ENCODE results near the gene CDH4.

Gene CDH4

DNA sequence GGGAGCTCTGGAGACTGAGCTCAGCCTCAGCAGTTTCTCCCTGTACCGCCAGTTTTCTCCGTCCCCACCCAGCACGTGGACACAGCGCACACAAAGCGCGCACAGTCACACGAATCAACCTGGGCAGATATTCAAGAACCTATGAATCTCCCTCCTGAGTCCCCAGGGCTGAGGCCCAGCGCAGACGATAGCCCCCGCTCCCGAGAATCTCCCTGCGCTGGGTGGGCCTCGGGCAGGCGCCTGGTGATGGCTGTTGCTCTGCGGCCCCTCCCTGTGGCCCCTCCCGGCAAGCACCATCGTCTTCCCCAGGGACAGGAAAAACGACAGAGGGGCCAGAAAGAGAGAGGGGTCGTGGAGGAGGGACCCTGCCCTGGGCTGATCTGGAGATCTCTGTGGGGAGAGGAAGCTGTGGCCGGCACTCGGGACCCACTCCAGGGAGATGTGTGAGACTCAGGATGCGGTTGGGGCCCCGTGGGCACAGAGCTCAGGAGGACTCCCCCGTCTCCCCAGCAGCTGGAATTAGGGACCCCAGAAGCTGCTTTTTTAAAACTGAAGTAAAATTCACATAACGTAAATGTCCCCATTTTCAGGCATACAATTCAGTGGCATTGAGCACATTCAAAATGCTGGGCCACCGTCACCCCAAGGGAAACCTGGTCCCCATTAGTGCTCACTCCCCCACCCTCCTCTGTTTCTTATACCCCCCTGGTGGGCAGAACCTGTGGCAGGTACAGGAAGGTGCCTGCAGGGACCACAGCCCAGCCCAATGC is 482.9 kb downstream of the CDH4 start:
- TF ChIP-seq, protein P1, sequence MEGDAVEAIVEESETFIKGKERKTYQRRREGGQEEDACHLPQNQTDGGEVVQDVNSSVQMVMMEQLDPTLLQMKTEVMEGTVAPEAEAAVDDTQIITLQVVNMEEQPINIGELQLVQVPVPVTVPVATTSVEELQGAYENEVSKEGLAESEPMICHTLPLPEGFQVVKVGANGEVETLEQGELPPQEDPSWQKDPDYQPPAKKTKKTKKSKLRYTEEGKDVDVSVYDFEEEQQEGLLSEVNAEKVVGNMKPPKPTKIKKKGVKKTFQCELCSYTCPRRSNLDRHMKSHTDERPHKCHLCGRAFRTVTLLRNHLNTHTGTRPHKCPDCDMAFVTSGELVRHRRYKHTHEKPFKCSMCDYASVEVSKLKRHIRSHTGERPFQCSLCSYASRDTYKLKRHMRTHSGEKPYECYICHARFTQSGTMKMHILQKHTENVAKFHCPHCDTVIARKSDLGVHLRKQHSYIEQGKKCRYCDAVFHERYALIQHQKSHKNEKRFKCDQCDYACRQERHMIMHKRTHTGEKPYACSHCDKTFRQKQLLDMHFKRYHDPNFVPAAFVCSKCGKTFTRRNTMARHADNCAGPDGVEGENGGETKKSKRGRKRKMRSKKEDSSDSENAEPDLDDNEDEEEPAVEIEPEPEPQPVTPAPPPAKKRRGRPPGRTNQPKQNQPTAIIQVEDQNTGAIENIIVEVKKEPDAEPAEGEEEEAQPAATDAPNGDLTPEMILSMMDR (IDR thresholded peaks at IDR 0.05; ENCODE audit: low read depth, low read length), result no peak
- no peak overlapping the region for H3K4me3 ChIP-seq (ENCODE audit: low read depth, low read length)
- in situ Hi-C loops (cut with HindIII; ENCODE audit: low sequenced_read_pairs), result no loop called here
- DNase-seq (ENCODE audit: low read depth, low spot score), result no peak

DNA sequence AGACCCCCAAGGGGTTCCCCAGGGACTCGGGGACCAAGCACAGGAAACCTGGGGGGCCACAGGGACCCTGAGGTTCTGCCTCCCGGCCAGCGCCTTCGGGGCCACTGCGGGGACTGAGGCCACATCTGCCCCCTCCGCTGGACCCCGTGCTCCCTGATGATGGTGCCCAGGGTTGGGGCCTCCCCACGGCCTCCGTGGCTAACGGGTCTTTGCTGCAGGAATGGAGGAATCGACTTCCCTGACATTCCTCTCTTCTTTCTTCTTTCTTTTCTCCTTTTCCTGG is 483.4 kb downstream of the CDH4 start:
- DNase-seq (ENCODE audit: low read depth, low spot score), result no peak
- H3K4me3 ChIP-seq (ENCODE audit: low read depth, low read length), result no peak overlapping the region
- TF ChIP-seq, protein P1 (IDR thresholded peaks at IDR 0.05; ENCODE audit: low read depth, low read length), result no peak
- in situ Hi-C loops (cut with HindIII; ENCODE audit: low sequenced_read_pairs), result no loop called here

DNA sequence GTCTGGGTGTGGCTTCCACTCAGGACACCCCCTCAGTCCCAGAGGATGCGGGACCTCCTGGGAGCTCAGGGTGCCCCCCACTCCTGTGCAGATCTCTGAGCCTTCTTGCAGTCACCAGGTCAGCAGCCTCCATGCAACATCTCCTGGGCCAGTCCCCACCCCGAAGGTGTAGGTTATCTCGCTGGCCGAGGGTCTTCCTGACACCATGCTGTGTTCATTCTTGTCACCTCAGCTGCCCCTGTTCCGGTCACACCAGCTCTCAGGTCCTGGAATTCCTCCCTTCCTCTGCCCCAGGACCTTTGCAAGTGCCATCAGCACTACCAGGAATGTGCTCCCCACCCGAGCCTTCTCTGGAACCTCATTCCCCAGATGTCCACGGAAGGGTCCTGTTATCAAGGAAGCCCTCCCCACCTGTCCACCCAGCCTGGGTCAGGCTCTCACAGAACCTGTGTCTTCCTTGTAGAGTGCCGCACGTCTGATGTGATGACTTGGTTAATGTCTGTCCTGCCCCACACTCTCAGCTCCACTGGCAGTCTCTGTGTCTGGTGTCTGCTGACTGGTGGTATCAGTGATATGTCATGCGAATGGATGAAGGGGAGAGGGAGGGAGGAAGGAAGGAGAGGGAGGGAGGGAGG is 484.1 kb downstream of the CDH4 start:
- DNase-seq (ENCODE audit: low read depth, low spot score), result no peak
- no peak overlapping the region for H3K4me3 ChIP-seq (ENCODE audit: low read depth, low read length)
- TF ChIP-seq, protein P1 (IDR thresholded peaks at IDR 0.05; ENCODE audit: low read depth, low read length), result no peak
- in situ Hi-C loops (cut with HindIII; ENCODE audit: low sequenced_read_pairs), result no loop called here

DNA sequence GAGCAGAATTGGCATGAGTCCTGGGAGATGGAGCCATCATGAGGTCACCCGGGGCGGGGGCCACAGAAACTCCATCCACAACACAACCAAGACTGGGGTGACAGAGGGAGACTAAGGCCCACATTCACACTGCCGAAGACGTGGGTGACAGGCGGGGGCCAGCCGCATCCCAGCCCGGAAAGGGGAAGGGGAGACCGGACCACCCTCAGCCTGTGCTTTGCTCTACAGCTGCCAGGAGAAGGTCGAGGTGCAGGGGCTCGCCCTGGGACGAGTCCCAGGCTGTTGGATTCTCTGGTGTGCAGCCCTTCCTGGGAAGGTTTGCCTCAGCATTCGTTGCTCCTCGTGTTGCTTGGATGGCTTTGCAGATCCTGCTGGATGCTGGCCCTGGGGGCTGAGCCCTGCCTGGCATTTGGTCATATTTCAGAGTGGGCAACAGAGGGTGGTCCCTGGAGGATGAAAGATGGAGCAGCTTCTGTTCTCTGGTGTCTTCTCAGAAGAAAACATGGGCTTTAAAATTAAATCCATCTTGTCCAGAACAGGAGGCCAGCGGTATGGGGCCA is 484.8 kb downstream of the CDH4 start:
- no peak overlapping the region for H3K4me3 ChIP-seq (ENCODE audit: low read depth, low read length)
- DNase-seq (ENCODE audit: low read depth, low spot score), result no peak
- in situ Hi-C loops (cut with HindIII; ENCODE audit: low sequenced_read_pairs), result no loop called here
- TF ChIP-seq, protein P1 (IDR thresholded peaks at IDR 0.05; ENCODE audit: low read depth, low read length), result no peak

DNA sequence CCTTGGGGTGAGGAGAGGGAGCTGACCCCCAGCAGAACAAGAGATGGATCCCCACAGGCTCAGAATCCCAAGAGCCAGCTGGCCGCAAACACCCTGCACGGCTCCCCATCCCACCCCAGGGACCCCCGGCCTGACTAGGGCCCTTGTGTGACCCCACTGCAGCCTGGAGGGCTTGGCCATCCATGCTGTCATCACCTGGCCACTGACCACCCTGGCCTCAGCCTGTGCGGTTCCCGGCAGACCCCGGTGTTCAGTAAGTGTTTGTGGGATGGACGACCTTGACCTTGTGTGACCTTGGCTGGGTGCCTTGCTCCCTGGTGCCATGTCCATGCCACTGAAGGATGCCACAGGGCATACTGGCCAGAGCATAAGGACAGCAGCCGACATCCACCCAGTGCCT is 485.3 kb downstream of the CDH4 start:
- TF ChIP-seq, protein P1 (IDR thresholded peaks at IDR 0.05; ENCODE audit: low read depth, low read length), result no peak
- no peak for DNase-seq (ENCODE audit: low read depth, low spot score)
- H3K4me3 ChIP-seq (ENCODE audit: low read depth, low read length), result no peak overlapping the region
- in situ Hi-C loops (cut with HindIII; ENCODE audit: low sequenced_read_pairs), result no loop called here

DNA sequence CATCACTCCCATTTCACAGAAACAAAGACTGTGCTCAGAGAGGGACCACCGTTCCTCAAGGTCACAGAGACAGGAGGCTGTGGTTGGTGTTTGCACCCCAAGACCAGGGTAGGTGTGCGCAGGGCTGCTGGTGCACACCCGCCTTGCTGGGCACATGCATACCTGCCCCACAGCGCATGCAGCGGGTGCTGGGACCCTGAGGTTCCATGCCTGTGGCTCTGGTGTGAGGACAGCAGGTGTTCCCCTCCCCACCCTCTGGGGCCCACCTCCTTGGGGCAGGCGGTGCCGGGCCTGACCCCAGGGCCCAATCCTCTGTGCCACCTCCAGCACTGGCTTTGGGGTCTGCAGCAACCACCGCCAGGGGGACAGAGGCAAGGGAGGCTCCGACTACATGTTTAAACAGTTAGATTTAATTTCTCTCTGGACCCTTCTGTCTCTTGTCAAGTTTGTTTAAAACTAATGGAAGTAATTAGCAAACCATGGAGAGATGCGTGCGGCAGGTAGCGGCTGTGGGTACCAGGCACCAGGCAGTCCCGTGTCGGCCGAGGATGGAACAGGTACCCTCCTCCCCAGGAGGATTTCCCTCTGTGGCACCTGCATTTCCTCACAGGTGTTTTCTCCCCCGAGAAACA is 485.9 kb downstream of the CDH4 start:
- no peak overlapping the region for H3K4me3 ChIP-seq (ENCODE audit: low read depth, low read length)
- in situ Hi-C loops (cut with HindIII; ENCODE audit: low sequenced_read_pairs), result no loop called here
- TF ChIP-seq, protein P1 (IDR thresholded peaks at IDR 0.05; ENCODE audit: low read depth, low read length), result no peak

More for the DNA sequence above, 485.9 kb downstream of the CDH4 start:
- no peak for DNase-seq (ENCODE audit: low read depth, low spot score)

All from astrocyte of the spinal cord (primary cell).